Neuronal stem cell (in vitro differentiated cells): ENCODE data around the gene YDJC.

Source experiments
- DNase-seq: peaks from one replicate; pipeline ENCODE4 v3.0.0-alpha.2; 2013; ENCODE audit warnings: low spot score
- H2AFZ ChIP-seq: one replicate; pipeline ENCODE4 v1.6.1; 2013; ENCODE audit warnings: mild to moderate bottlenecking, low read length, inconsistent platforms
- H2AK5ac ChIP-seq: 2 replicates; pipeline ENCODE4 v1.6.1; 2013; ENCODE audit warnings: low read depth, mild to moderate bottlenecking, inconsistent platforms, low read length, moderate library complexity, mixed read lengths
- H2BK120ac ChIP-seq: 2 replicates; pipeline ENCODE4 v1.6.1; 2013; ENCODE audit warnings: low read depth, mild to moderate bottlenecking, inconsistent platforms, low read length, moderate library complexity, mixed read lengths
- H2BK12ac ChIP-seq: one replicate; pipeline ENCODE4 v1.6.1; 2013; ENCODE audit warnings: low read length, inconsistent platforms
- H2BK15ac ChIP-seq: 2 replicates; pipeline ENCODE4 v1.6.1; 2013; ENCODE audit warnings: mild to moderate bottlenecking, low read length, inconsistent platforms, mixed read lengths
- H2BK5ac ChIP-seq: one replicate; pipeline ENCODE4 v1.6.1; 2013; ENCODE audit warnings: inconsistent platforms, mild to moderate bottlenecking, low read length, moderate library complexity
- H3K14ac ChIP-seq: one replicate; pipeline ENCODE4 v1.6.1; 2013; ENCODE audit warnings: low read length, inconsistent platforms
- H3K18ac ChIP-seq: 2 replicates; pipeline ENCODE4 v1.6.1; 2013; ENCODE audit warnings: low read length, inconsistent platforms
- H3K23ac ChIP-seq: 2 replicates; pipeline ENCODE4 v1.6.1; 2013; ENCODE audit warnings: low read depth, mild to moderate bottlenecking, mixed read lengths, low read length, inconsistent platforms; ENCODE audit not compliant: poor library complexity
- H3K27ac ChIP-seq: replicated peaks from 3 replicates; pipeline ENCODE4 v1.5.1; 2013; ENCODE audit warnings: low read length, inconsistent platforms
- H3K27me3 ChIP-seq, 3 experiments: 2 replicates each; pipeline ENCODE4 v1.6.1; 2013; ENCODE audit warnings: low read length in 3 of 3, mild to moderate bottlenecking in 2 of 3, inconsistent platforms in 1 of 3, low read depth in 1 of 3, mixed read lengths in 1 of 3, moderate library complexity in 1 of 3; ENCODE audit not compliant: control insufficient read depth in 3 of 3, insufficient read depth in 3 of 3
- H3K36me3 ChIP-seq, 2 donors: replicated peaks in 1 of 2; 2 replicates each; pipeline ENCODE4 v1.6.1; 2013; ENCODE audit warnings: low read length in 2 of 2; ENCODE audit not compliant: control insufficient read depth in 2 of 2, insufficient read depth in 2 of 2
- H3K4ac ChIP-seq: 2 replicates; pipeline ENCODE4 v1.6.1; 2013; ENCODE audit warnings: inconsistent platforms, mild to moderate bottlenecking, low read length, moderate library complexity
- H3K4me1 ChIP-seq, 2 donors: 1 replicate in 1 of 2; 2 replicates in 1 of 2; pipeline ENCODE4 v1.6.1; 2013; ENCODE audit warnings: low read length in 2 of 2, low read depth in 1 of 2; ENCODE audit not compliant: control insufficient read depth in 2 of 2, insufficient read depth in 1 of 2
- H3K4me2 ChIP-seq: one replicate; pipeline ENCODE4 v1.6.1; 2013; ENCODE audit warnings: mild to moderate bottlenecking, low read length, inconsistent platforms; ENCODE audit not compliant: insufficient read depth, poor library complexity, severe bottlenecking
- H3K4me3 ChIP-seq, 2 donors: 2 replicates each; pipeline ENCODE4 v1.5.1; 2013; ENCODE audit warnings: low read length in 2 of 2, mild to moderate bottlenecking in 2 of 2, inconsistent platforms in 1 of 2, moderate library complexity in 1 of 2
- H3K79me1 ChIP-seq: one replicate; pipeline ENCODE4 v1.6.1; 2013; ENCODE audit warnings: low read depth, mild to moderate bottlenecking, inconsistent platforms, low read length, moderate library complexity
- H3K9ac ChIP-seq: one replicate; pipeline ENCODE4 v1.6.1; 2013; ENCODE audit warnings: mild to moderate bottlenecking, low read depth, low read length, inconsistent platforms; ENCODE audit not compliant: poor library complexity
- H3K9me3 ChIP-seq, 2 donors: replicated peaks in 1 of 2; 2 replicates each; pipeline versions ENCODE3 to v1.6.1; 2013; ENCODE audit warnings: low read length in 2 of 2, mild to moderate bottlenecking in 2 of 2, inconsistent platforms in 1 of 2, low read depth in 1 of 2, mixed read lengths in 1 of 2, moderate library complexity in 1 of 2; ENCODE audit not compliant: control insufficient read depth in 2 of 2, insufficient read depth in 1 of 2
- H4K8ac ChIP-seq: one replicate; pipeline ENCODE4 v1.6.1; 2013; ENCODE audit warnings: low read depth, mild to moderate bottlenecking, inconsistent platforms, low read length, moderate library complexity
- H4K91ac ChIP-seq: one replicate; pipeline ENCODE4 v1.6.1; 2013; ENCODE audit warnings: low read length, low read depth, mild to moderate bottlenecking, inconsistent platforms; ENCODE audit not compliant: poor library complexity
- WGBS, 2 donors: extraction: QIAGEN DNeasy Blood & Tissue Kit; methylation state at CpG; one replicate each; pipeline ENCODE4 v1.1.7; 2013; ENCODE audit warnings: missing lambda C conversion rate in 2 of 2, mixed read lengths in 1 of 2; ENCODE audit not compliant: insufficient read length in 2 of 2, insufficient replicate concordance in 1 of 2; ENCODE audit errors: extremely low coverage in 2 of 2; 5-methylcytosine and 5-hydroxymethylcytosine counted together

The YDJC gene

GRCh38 chr22:21672107-21672629 is 42.3 kb upstream of the YDJC start:
- Histone ChIP-seq H3K18ac (no peak overlapping the region), H2AK5ac (no peak overlapping the region), H3K79me1 (no peaks in the 10 kb centered on the region), H3K14ac (no peak overlapping the region), H3K4me1 (no peaks in the 10 kb centered on the region), H3K36me3 (peaks cover 25 to 64% of the 10 kb centered on the region in 2 donors), H4K8ac (no peak overlapping the region), H3K4ac (no peak overlapping the region), H3K23ac (no peak overlapping the region), H3K27me3 (no peaks in the 10 kb centered on the region), H3K27ac (no peak overlapping the region), H4K91ac (no peak overlapping the region), H3K9me3 (peaks cover 0 to 2% of the 10 kb centered on the region in 2 donors), H2BK5ac (no peak overlapping the region), H2BK120ac (no peak overlapping the region), H2BK12ac (no peak overlapping the region), H3K4me3 (no peak overlapping the region), H3K4me2 (no peak overlapping the region), H2BK15ac (no peak overlapping the region), H3K9ac (no peak overlapping the region), H2AFZ (no peak overlapping the region)
- no peak for DNase-seq
- WGBS, 2 donors = no CpG with 5 or more reads among the region's 6 CpGs

GRCh38 chr22:21669026-21669425 is 39.2 kb upstream of the YDJC start:
- Histone ChIP-seq H3K4ac (no peak overlapping the region), H3K14ac (no peak overlapping the region), H3K4me2 (no peak overlapping the region), H3K27me3 (no peaks in the 10 kb centered on the region), H3K18ac (no peak overlapping the region), H2BK15ac (no peak overlapping the region), H3K4me1 (peaks cover 2 to 3% of the 10 kb centered on the region in 2 donors), H2BK12ac (no peak overlapping the region), H2BK5ac (no peak overlapping the region), H3K9ac (no peak overlapping the region), H3K4me3 (no peak overlapping the region), H3K79me1 (no peaks in the 10 kb centered on the region), H3K23ac (no peak overlapping the region), H2AFZ (no peak overlapping the region), H3K36me3 (peaks cover 16 to 45% of the 10 kb centered on the region in 2 donors), H3K9me3 (no peaks in the 10 kb centered on the region), H4K91ac (no peak overlapping the region), H2BK120ac (no peak overlapping the region), H3K27ac (no peak overlapping the region), H2AK5ac (no peak overlapping the region), H4K8ac (no peak overlapping the region)
- WGBS, 2 donors = no CpG with 5 or more reads among the region's 9 CpGs
- no peak for DNase-seq

- Histone ChIP-seq H3K14ac (no peak overlapping the region), H3K27me3 (no peaks in the 10 kb centered on the region), H3K79me1 (no peaks in the 10 kb centered on the region), H3K27ac (no peak overlapping the region), H3K18ac (no peak overlapping the region), H2BK5ac (no peak overlapping the region), H2BK12ac (no peak overlapping the region), H3K4me1 (peaks cover 2 to 3% of the 10 kb centered on the region in 2 donors), H3K23ac (no peak overlapping the region), H2AK5ac (no peak overlapping the region), H3K9ac (no peak overlapping the region), H3K4ac (no peak overlapping the region), H2AFZ (no peak overlapping the region), H3K36me3 (peaks cover 7 to 22% of the 10 kb centered on the region in 2 donors), H3K4me3 (peak overlapping the region in 1 of 2 donors; percentile 88), H2BK120ac (no peak overlapping the region), H3K4me2 (peak overlapping the region; percentile 77), H3K9me3 (no peaks in the 10 kb centered on the region), H4K8ac (no peak overlapping the region), H4K91ac (no peak overlapping the region), H2BK15ac (no peak overlapping the region)
- no peak for DNase-seq
- no CpG with 5 or more reads among the region's 16 CpGs for WGBS, 2 donors
Observed at GRCh38 chr22:21666786-21667185, 37.0 kb upstream of the YDJC start.

- Histone ChIP-seq H3K9me3 (no peaks in the 10 kb centered on the region), H3K14ac (no peak overlapping the region), H3K23ac (peak overlapping the region; percentile 99), H2BK120ac (peak overlapping the region; percentile 28), H3K4me1 (peaks cover 2 to 4% of the 10 kb centered on the region in 2 donors), H3K18ac (peak overlapping the region; percentile 90), H3K9ac (no peak overlapping the region), H2BK5ac (peak overlapping the region; percentile 91), H3K27me3 (no peaks in the 10 kb centered on the region), H2BK15ac (peak overlapping the region; percentile 84), H2AK5ac (peak overlapping the region; percentile 75), H4K91ac (no peak overlapping the region), H2AFZ (peak overlapping the region; percentile 97), H3K36me3 (peaks cover 0 to 7% of the 10 kb centered on the region in 2 donors), H3K4ac (no peak overlapping the region), H3K79me1 (no peaks in the 10 kb centered on the region), H3K4me2 (peak overlapping the region; percentile 77), H3K27ac (no peak overlapping the region), H3K4me3 (peak overlapping the region in 1 of 2 donors; percentile 88), H2BK12ac (no peak overlapping the region), H4K8ac (peak overlapping the region; percentile 65)
- WGBS, 2 donors = no CpG with 5 or more reads among the region's 26 CpGs
- no peak for DNase-seq
Observed at GRCh38 chr22:21665047-21665851, 35.4 kb upstream of the YDJC start.
